A172 (cell line): Measurements from ENCODE around the gene DYNLL1. TPM values are rescaled to one million over a fixed set of nuclear protein-coding genes. Genes with fewer than 3 reads are reported as not detected.

ENCODE experiments used
- total RNA-seq: library from RNA; depleted of rRNA; stranded (reverse); fragments of >200 nt; shearing (Covaris generic); gene quantifications from 2 replicates; pipeline ENCODE4 v1.2.3, GENCODE V29; 2014; rRNA removed

DYNLL1 gene
- total RNA-seq, 1 experiment from 2014 or later: 570 TPM

Other genes starting within 250 kb of the DYNLL1 start
- gene PXN, start 230.4 kb upstream of the DYNLL1 start, total RNA-seq: 136 and 156 TPM in 2 replicates
- under 0.01 TPM in 2 replicates for gene RNU4-2, start 204.2 kb upstream of the DYNLL1 start, total RNA-seq
- gene RNU4-1, start 202.9 kb upstream of the DYNLL1 start, total RNA-seq: under 0.01 TPM in 2 replicates
- 1.3 and 1.4 TPM in 2 replicates for gene SIRT4, start 193.8 kb upstream of the DYNLL1 start, total RNA-seq
- gene PLA2G1B, start 168.3 kb upstream of the DYNLL1 start, total RNA-seq: not detected in 2 replicates
- 0.57 and 1.6 TPM in 2 replicates for gene MSI1, start 126.9 kb upstream of the DYNLL1 start, total RNA-seq
- 636 and 726 TPM in 2 replicates for gene COX6A1, start 58.0 kb upstream of the DYNLL1 start, total RNA-seq
- 67.3 and 73.1 TPM in 2 replicates for gene TRIAP1, start 49.7 kb upstream of the DYNLL1 start, total RNA-seq
- gene GATC, start 49.7 kb upstream of the DYNLL1 start, total RNA-seq: 19.8 and 22.3 TPM in 2 replicates
- gene SRSF9, start 26.4 kb upstream of the DYNLL1 start, total RNA-seq: 189 and 207 TPM in 2 replicates
- 30.2 and 39.2 TPM in 2 replicates for gene COQ5, start 33.0 kb downstream of the DYNLL1 start, total RNA-seq
- 46.2 and 85.2 TPM in 2 replicates for gene RNF10, start 38.2 kb downstream of the DYNLL1 start, total RNA-seq
- 54.7 and 60.3 TPM in 2 replicates for gene POP5, start 85.3 kb downstream of the DYNLL1 start, total RNA-seq
- gene CABP1, start 144.5 kb downstream of the DYNLL1 start, total RNA-seq: 0.83 TPM in 1 of 2 replicates, not detected in the other
- gene MLEC, start 191.0 kb downstream of the DYNLL1 start, total RNA-seq: 105 and 120 TPM in 2 replicates
- gene UNC119B, start 214.3 kb downstream of the DYNLL1 start, total RNA-seq: 15.5 and 18.1 TPM in 2 replicates
- gene ACADS, start 229.7 kb downstream of the DYNLL1 start, total RNA-seq: 1.8 TPM in 1 of 2 replicates, not detected in the other